PC-3 (cell line): ENCODE data around the gene SEMA3B. TPM values are rescaled to one million over a fixed set of nuclear protein-coding genes. Genes with fewer than 3 reads are reported as not detected.
A peak's percentile ranks its signal among the peaks of the same experiment; 100 is the strongest.

Experiments used
- ATAC-seq: fragments of 200-7000 bp; cut with Tn5 transposase; 2 replicates; pipeline ENCODE4 v1.9.1; 2020; ENCODE audit warnings: mild to moderate bottlenecking, moderate library complexity
- BruUV-seq: library from RNA; stranded (reverse); fragments of 400-500 nt; replicated peaks from 2 replicates; lab custom pipeline; 2021; lab: Mats Ljungman, UMichigan
- CTCF ChIA-PET: fragments of 300-600 bp; sonication (Branson Sonifier 250); formaldehyde crosslinking; loops from one replicate; lab custom pipeline; 2022; ENCODE audit warnings: antibody characterized with exemption; lab: Charles Lee
- POLR2A ChIA-PET: fragments of 300-600 bp; sonication (Branson Sonifier 250); formaldehyde crosslinking; loops from one replicate; lab custom pipeline; 2022; ENCODE audit warnings: antibody characterized with exemption; ENCODE audit not compliant: unreplicated experiment; lab: Charles Lee
- DNase-seq: peaks from one replicate; pipeline ENCODE4 v3.0.0-alpha.2; 2015
- H2AFZ ChIP-seq: fragments of 300-600 bp; sonication (generic); 2 replicates; pipeline ENCODE4 v1.6.0; 2016; ENCODE audit warnings: antibody characterized with exemption, low read length
- H3F3A ChIP-seq: fragments of 300-600 bp; sonication (generic); one replicate; pipeline ENCODE4 v1.6.0; 2017; ENCODE audit warnings: antibody characterized with exemption, low read length, control low read depth, mild to moderate bottlenecking; ENCODE audit not compliant: unreplicated experiment
- H3K27ac ChIP-seq: fragments of 300-600 bp; sonication (generic); 2 replicates; pipeline ENCODE4 v1.5.1; 2016; ENCODE audit warnings: mild to moderate bottlenecking, low read length
- H3K27me3 ChIP-seq: fragments of 300-600 bp; sonication (generic); 2 replicates; pipeline ENCODE4 v1.6.1; 2016; ENCODE audit warnings: low read length, mixed read lengths
- H3K36me3 ChIP-seq: fragments of 300-600 bp; sonication (generic); 2 replicates; pipeline ENCODE4 v1.6.1; 2016; ENCODE audit warnings: low read depth, mixed run types, low read length, mixed read lengths
- H3K4me1 ChIP-seq: fragments of 300-600 bp; sonication (generic); 2 replicates; pipeline ENCODE4 v1.5.1; 2016; ENCODE audit warnings: low read length; ENCODE audit not compliant: insufficient read depth
- H3K4me2 ChIP-seq: fragments of 300-600 bp; sonication (generic); 2 replicates; pipeline ENCODE4 v1.6.0; 2016; ENCODE audit warnings: low read length
- H3K4me3 ChIP-seq: fragments of 300-600 bp; sonication (generic); 2 replicates; pipeline ENCODE4 v1.5.1; 2016; ENCODE audit warnings: mild to moderate bottlenecking, low read length, mixed read lengths
- H3K79me2 ChIP-seq: fragments of 300-600 bp; sonication (generic); 2 replicates; pipeline ENCODE4 v1.6.1; 2017; ENCODE audit warnings: low read length, mixed read lengths
- H3K9ac ChIP-seq: fragments of 300-600 bp; sonication (generic); 2 replicates; pipeline ENCODE4 v1.6.0; 2016; ENCODE audit warnings: mild to moderate bottlenecking, low read length
- H3K9me2 ChIP-seq: fragments of 300-600 bp; sonication (generic); replicated peaks from 2 replicates; pipeline ENCODE4 v1.6.1; 2016; ENCODE audit warnings: mixed run types, low read length, mixed read lengths
- H3K9me3 ChIP-seq: fragments of 300-600 bp; sonication (generic); 2 replicates; pipeline ENCODE4 v1.6.1; 2016; ENCODE audit warnings: low read length, mixed read lengths
- H4K20me1 ChIP-seq: fragments of 300-600 bp; sonication (generic); 2 replicates; pipeline ENCODE4 v1.6.1; 2016; ENCODE audit warnings: low read length, mixed read lengths
- CTCF ChIP-seq: fragments of 300-600 bp; sonication (generic); conservative IDR thresholded peaks from 2 replicates; pipeline ENCODE4 v1.5.1; 2017; ENCODE audit warnings: antibody characterized with exemption, low read depth, mild to moderate bottlenecking, low read length
- EZH2 ChIP-seq: fragments of 300-600 bp; sonication (generic); IDR thresholded peaks from one replicate; pipeline ENCODE4 v1.6.1; 2017; ENCODE audit warnings: antibody characterized with exemption, mild to moderate bottlenecking, low read length; ENCODE audit not compliant: unreplicated experiment
- EZH2phosphoT487 ChIP-seq: fragments of 300-600 bp; sonication (generic); IDR thresholded peaks from 2 replicates; pipeline ENCODE4 v1.6.1; 2018; ENCODE audit warnings: mild to moderate bottlenecking, antibody characterized with exemption, low read length, borderline replicate concordance
- intact Hi-C: fragments of 100-400 bp; cut with micrococcal nuclease; formaldehyde crosslinking; loops from 2 replicates; pipeline ENCODE4 v1.9.0; 2023
- total RNA-seq: library from RNA; depleted of rRNA; stranded (reverse); fragments of >200 nt; gene quantifications from 2 replicates; pipeline ENCODE4 v1.2.3, GENCODE V29; 2014

Gene SEMA3B
- total RNA-seq, 1 experiment from 2014 or later: 40.1 TPM

- DNase-seq (peak; percentile 99), ATAC-seq (peak; percentile 87)
- H3K4me3 ChIP-seq: peak within 1 kb of the TSS; percentile 78
- no peaks in the 10 kb centered on the region for H3K27me3 ChIP-seq
- H3K9me3 ChIP-seq: no peaks in the 10 kb centered on the region
- peak within 1 kb of the TSS; percentile 55; the same call in 1 of the 2 replicates for H3K27ac ChIP-seq
- intact Hi-C loops: loop anchor here (1.0 to 2.0 kb wide), 2 partner anchors 63 to 123 kb away; partner anchors contain the start of genes HYAL3, NAA80 and TMEM115
- H3F3A ChIP-seq: peaks cover 5% of the 10 kb centered on the region
- no peak for TF ChIP-seq EZH2phosphoT487
- no peak for TF ChIP-seq CTCF
- no peak for TF ChIP-seq EZH2
- peak within 1 kb of the TSS; percentile 29 for H2AFZ ChIP-seq
- H3K36me3 ChIP-seq: peaks cover 7% of the 10 kb centered on the region; the same call in 1 of the 2 replicates
- H3K9me2 ChIP-seq: no peaks in the 10 kb centered on the region
- H3K4me1 ChIP-seq: peaks cover 15% of the 10 kb centered on the region
- H3K79me2 ChIP-seq: peaks cover 48% of the 10 kb centered on the region
- peak within 1 kb of the TSS; percentile 85 for H3K9ac ChIP-seq
- POLR2A ChIA-PET: interaction anchor here (0.5 to 1.1 kb wide), 6 partner anchors 11 to 502 kb away, joined by 3 to 9 read pairs (median 7); no protein-coding TSS in a partner anchor
- peaks cover 31% of the 10 kb centered on the region for H4K20me1 ChIP-seq
- no TSS peak for BruUV-seq
- H3K4me2 ChIP-seq: peak within 1 kb of the TSS; percentile 98
- CTCF ChIA-PET: interaction anchor here (0.6 to 2.1 kb wide), 9 partner anchors 9 to 41 kb away, joined by 3 to 19 read pairs (median 4); no protein-coding TSS in a partner anchor
Observed at GRCh38 chr3:50235716-50236483, 33.0 kb upstream of the SEMA3B start, which contains the start of gene GNAI2. GNAI2 (plus strand) TSS chr3:50236204; CDS start chr3:50236336, 132 bp downstream.

GRCh38 chr3:50236484-50237132 is 32.3 kb upstream of the SEMA3B start:
- Histone ChIP-seq H3K27me3 (no peaks in the 10 kb centered on the region), H3K79me2 (peaks cover 56% of the 10 kb centered on the region), H3K4me1 (peaks cover 15% of the 10 kb centered on the region), H3K9ac (peak overlapping the region; percentile 85), H3K4me3 (peak overlapping the region; percentile 78), H3K9me2 (no peaks in the 10 kb centered on the region), H3F3A (peaks cover 5% of the 10 kb centered on the region), H3K27ac (peak overlapping the region; percentile 55; the same call in 1 of the 2 replicates), H4K20me1 (peaks cover 38% of the 10 kb centered on the region), H3K4me2 (peak overlapping the region; percentile 98), H2AFZ (no peak overlapping the region), H3K9me3 (no peaks in the 10 kb centered on the region), H3K36me3 (peaks cover 7% of the 10 kb centered on the region; the same call in 1 of the 2 replicates)
- intact Hi-C loops: no loop called here
- ChIA-PET POLR2A (no interaction called here), CTCF (no interaction called here)
- TF ChIP-seq EZH2phosphoT487 (no peak), CTCF (no peak), EZH2 (no peak)
- BruUV-seq: TSS peak; percentile 57
- ATAC-seq: no peak
- DNase-seq: no peak
